AG04450 (cell line): ENCODE measurements around the gene DNAJC7. TPM values are rescaled to one million over a fixed set of nuclear protein-coding genes. Genes with fewer than 3 reads are reported as not detected.
"Not testable (repeated sequence)": the region's sequence is repeated elsewhere in the genome, so short reads cannot be mapped to it uniquely, and the experiment has no call there.

ENCODE experiments used
- CTCF ChIA-PET: fragments of 300-600, 350-600 bp; formaldehyde crosslinking; extraction: SDS; loops from one replicate; lab custom pipeline; 2022; ENCODE audit warnings: antibody characterized with exemption, inconsistent platforms; lab: Charles Lee
- POLR2A ChIA-PET: fragments of 350-600 bp; formaldehyde crosslinking; extraction: SDS; loops from one replicate; lab custom pipeline; 2021; ENCODE audit warnings: antibody characterized with exemption, inconsistent platforms; lab: Yijun Ruan, JAX
- DNase-seq: peaks from one replicate; pipeline ENCODE4 v3.0.0-alpha.2; 2011; ENCODE audit warnings: low read depth, low spot score
- H3K27ac ChIP-seq: one replicate; pipeline ENCODE4 v1.5.1; 2012; ENCODE audit warnings: low read depth, low read length, control low read depth
- H3K27me3 ChIP-seq: one replicate; pipeline ENCODE4 v1.6.0; 2012; ENCODE audit warnings: low read length; ENCODE audit not compliant: control insufficient read depth, insufficient read depth
- H3K4me3 ChIP-seq: 2 replicates; pipeline ENCODE4 v1.5.1; 2011; ENCODE audit warnings: mild to moderate bottlenecking, low read depth, low read length, control low read depth
- H3K9me3 ChIP-seq: 2 replicates; pipeline ENCODE4 v1.5.1; 2012; ENCODE audit warnings: low read length; ENCODE audit not compliant: control insufficient read depth, insufficient read depth
- CTCF ChIP-seq: IDR thresholded peaks from 2 replicates; pipeline ENCODE4 v1.5.1; 2011; ENCODE audit warnings: low read depth, low read length, control low read depth, inconsistent platforms
- polyA plus RNA-seq: library from polyadenylated mRNA; depleted of rRNA; stranded (reverse); fragments of >200 nt; gene quantifications from 2 replicates; pipeline ENCODE4 v1.2.3, GENCODE V29; 2011

DNAJC7 gene
- polyA plus RNA-seq, 1 experiment = 66.4 TPM

DNA sequence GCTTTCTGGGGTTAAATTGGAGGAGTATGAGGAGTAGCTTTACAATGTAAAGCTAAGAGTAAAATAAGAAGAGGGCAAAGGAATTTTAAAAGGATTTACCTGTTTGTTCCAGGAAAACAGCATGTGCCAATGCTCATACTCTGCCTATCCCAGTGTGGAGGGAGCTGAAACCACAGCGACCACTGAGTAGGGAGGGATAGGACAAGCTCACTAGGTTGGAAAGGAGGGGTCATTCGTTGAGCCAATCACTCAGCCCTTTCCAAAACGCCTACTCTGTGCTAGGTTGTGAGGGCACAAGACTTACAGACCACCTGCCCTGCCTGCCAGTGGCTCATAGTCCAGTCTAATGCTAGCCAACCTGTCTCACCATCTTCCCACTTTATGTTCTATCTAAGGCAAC, 1.1 kb upstream of the DNAJC7 start:
- no peak for TF ChIP-seq CTCF
- ChIA-PET CTCF (interaction anchor here (0.8 to 2.5 kb wide), 8 partner anchors 16 to 499 kb away, joined by 3 to 9 read pairs (median 3); partner anchors contain the start of gene DHX58), POLR2A (interaction anchor here (0.6 to 1.9 kb wide), 4 partner anchors 8 to 402 kb away, joined by 3 to 7 read pairs (median 5); partner anchors contain the start of gene DHX58)
- Histone ChIP-seq H3K27me3 (no peaks in the 10 kb centered on the region), H3K4me3 (peak overlapping the region; percentile 99), H3K9me3 (peaks cover 4% of the 10 kb centered on the region; the same call in 1 of the 2 replicates), H3K27ac (peak overlapping the region; percentile 73)
- no peak for DNase-seq

- no peaks in the 10 kb centered on the region for H3K27me3 ChIP-seq
- TF ChIP-seq CTCF = no peak
- peak overlapping the region; percentile 73 for H3K27ac ChIP-seq
- ChIA-PET POLR2A (interaction anchor here (0.6 to 1.9 kb wide), 13 partner anchors 9 to 402 kb away, joined by 3 to 8 read pairs (median 5); partner anchors contain the start of genes CNP and DHX58), CTCF (interaction anchor here (0.8 to 2.6 kb wide), 7 partner anchors 8 to 500 kb away, joined by 3 to 14 read pairs (median 4); no protein-coding TSS in a partner anchor)
- peak overlapping the region; percentile 99 for H3K4me3 ChIP-seq
- DNase-seq = no peak
- H3K9me3 ChIP-seq = peaks cover 4% of the 10 kb centered on the region; the same call in 1 of the 2 replicates
Observed at GRCh38 chr17:42017866-42018200, 594 bp upstream of the DNAJC7 start.

DNA sequence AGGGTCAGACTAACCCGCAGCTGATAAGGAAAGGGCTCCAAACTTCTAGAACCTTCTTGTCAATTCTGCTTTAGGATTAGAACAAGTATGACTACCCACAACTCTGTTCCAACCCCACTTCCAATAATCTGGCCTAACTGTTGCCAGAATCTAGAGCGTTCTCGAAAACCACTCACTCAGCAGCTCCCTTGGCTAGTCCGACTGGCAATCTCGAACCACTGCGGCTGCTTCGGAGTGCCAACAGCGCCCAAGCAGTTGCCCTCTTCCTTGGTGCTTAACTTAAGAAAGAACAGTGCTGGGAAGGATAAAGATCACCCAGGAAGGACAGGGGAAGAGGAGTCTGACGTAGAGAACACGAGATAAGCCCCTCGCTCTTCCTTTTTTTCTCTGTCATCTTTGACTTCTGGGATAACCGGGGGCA, 818 bp downstream of the DNAJC7 start:
- peaks cover 4% of the 10 kb centered on the region; the same call in 1 of the 2 replicates for H3K9me3 ChIP-seq
- TF ChIP-seq CTCF = no peak
- ChIA-PET POLR2A (interaction anchor here (1.3 to 1.4 kb wide), 3 partner anchors 10 to 91 kb away, joined by 3 to 8 read pairs (median 6); no protein-coding TSS in a partner anchor), CTCF (interaction anchor here (0.7 to 2.6 kb wide), 7 partner anchors 9 to 320 kb away, joined by 3 to 14 read pairs (median 4); no protein-coding TSS in a partner anchor)
- peak overlapping the region; percentile 99 for H3K4me3 ChIP-seq
- no peaks in the 10 kb centered on the region for H3K27me3 ChIP-seq
- H3K27ac ChIP-seq = peak overlapping the region; percentile 87
- DNase-seq = no peak

DNA sequence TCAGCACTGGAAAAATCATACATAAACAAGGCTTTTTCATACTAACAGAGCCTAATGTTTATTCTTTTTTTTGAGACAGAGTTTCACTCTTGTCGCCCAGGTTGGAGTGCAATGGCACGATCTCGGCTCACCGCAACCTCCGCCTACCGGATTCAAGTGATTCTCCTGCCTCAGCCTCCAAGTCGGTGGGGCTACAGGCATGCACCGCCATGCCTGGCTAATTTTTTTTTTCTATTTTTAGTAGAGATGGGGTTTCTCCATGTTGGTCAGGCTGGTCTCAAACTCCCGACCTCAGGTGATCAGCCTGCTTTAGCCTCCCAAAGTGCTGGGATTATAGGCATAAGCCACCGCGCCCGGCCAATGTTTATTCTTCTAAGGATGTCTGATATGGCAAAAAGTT, 3.5 kb downstream of the DNAJC7 start:
- not testable (repeated sequence) for DNase-seq, H3K27ac ChIP-seq, H3K9me3 ChIP-seq, H3K4me3 ChIP-seq, H3K27me3 ChIP-seq
- CTCF ChIA-PET = interaction anchor here (1.0 kb wide), 1 partner anchor 11 kb away, joined by 3 read pairs; no protein-coding TSS in a partner anchor
- POLR2A ChIA-PET = interaction anchor here (0.8 kb wide), 1 partner anchor 20 kb away, joined by 4 read pairs; no protein-coding TSS in a partner anchor

- H3K9me3 ChIP-seq, H3K27ac ChIP-seq, CTCF ChIA-PET, H3K4me3 ChIP-seq, DNase-seq, H3K27me3 ChIP-seq: not testable (repeated sequence)
- POLR2A ChIA-PET = interaction anchor here (0.6 kb wide), 1 partner anchor 134 kb away, joined by 5 read pairs; no protein-coding TSS in a partner anchor
Observed at GRCh38 chr17:42012363-42012762, 4.9 kb downstream of the DNAJC7 start.
